HG03103 (cell line): ENCODE measurements around the gene COL9A2.

Experiments
- ATAC-seq: cut with Tn5 transposase; IDR thresholded peaks from one replicate; pipeline ENCODE4 v1.9.1; 2021; ENCODE audit warnings: low read depth; ENCODE audit not compliant: unreplicated experiment

COL9A2 gene

GRCh38 chr1:40318970-40319621, 2.0 kb upstream of the COL9A2 start:
- no peak for ATAC-seq

- no peak for ATAC-seq
Measured at GRCh38 chr1:40318476-40318875, 1.4 kb upstream of the COL9A2 start.

- no peak for ATAC-seq
Measured at GRCh38 chr1:40317394-40318074, 448 bp upstream of the COL9A2 start.

- ATAC-seq, result no peak
Measured at GRCh38 chr1:40315795-40316594, 1.1 kb downstream of the COL9A2 start.

- no peak for ATAC-seq
Measured at GRCh38 chr1:40315239-40315794, 1.8 kb downstream of the COL9A2 start.

- ATAC-seq, result no peak
Measured at GRCh38 chr1:40314721-40315238, 2.3 kb downstream of the COL9A2 start.

- no peak for ATAC-seq
Measured at GRCh38 chr1:40313958-40314720, 2.9 kb downstream of the COL9A2 start.

- ATAC-seq, result no peak
Measured at GRCh38 chr1:40313329-40313957, 3.6 kb downstream of the COL9A2 start.

GRCh38 chr1:40312238-40313205, 4.6 kb downstream of the COL9A2 start:
- ATAC-seq, result no peak

- ATAC-seq, result no peak
Measured at GRCh38 chr1:40311692-40312091, 5.4 kb downstream of the COL9A2 start.

- ATAC-seq, result no peak
Measured at GRCh38 chr1:40310983-40311642, 6.0 kb downstream of the COL9A2 start.

GRCh38 chr1:40310129-40310461, 7.0 kb downstream of the COL9A2 start:
- ATAC-seq, result no peak

GRCh38 chr1:40309374-40310128, 7.5 kb downstream of the COL9A2 start:
- no peak for ATAC-seq

GRCh38 chr1:40308036-40308727, 8.9 kb downstream of the COL9A2 start:
- no peak for ATAC-seq

- ATAC-seq, result no peak
Measured at GRCh38 chr1:40307186-40307585, 9.9 kb downstream of the COL9A2 start.

GRCh38 chr1:40306296-40306695, 10.8 kb downstream of the COL9A2 start:
- ATAC-seq, result no peak

- ATAC-seq, result no peak
Measured at GRCh38 chr1:40305871-40306270, 11.2 kb downstream of the COL9A2 start.
